ENCODE measurements around the gene TTC19. TPM values are rescaled to one million over a fixed set of nuclear protein-coding genes. Genes with fewer than 3 reads are reported as not detected.

Gene TTC19
- total RNA-seq, 1 experiment from 2014 or later = 28.4 TPM

GRCh38 chr17:16048811-16049449, 49.3 kb downstream of the TTC19 start:
- DNase-seq (ENCODE audit: low read depth, low spot score) (no peak), ATAC-seq (no peak)
- Histone ChIP-seq H3K27me3 (ENCODE audit: control insufficient read depth, insufficient read depth, low read length) (no peaks in the 10 kb centered on the region), H3K36me3 (ENCODE audit: control insufficient read depth, insufficient read depth, low read length) (peaks cover 13% of the 10 kb centered on the region), H3K4me1 (ENCODE audit: control insufficient read depth, insufficient read depth, low read length) (no peaks in the 10 kb centered on the region), H3K9me3 (ENCODE audit: control insufficient read depth, insufficient read depth, low read depth, low read length) (no peaks in the 10 kb centered on the region), H3K4me3 (ENCODE audit: low read depth in 2 of 2, low read length in 2 of 2) (no peak overlapping the region), H3K27ac (ENCODE audit: low read length) (no peak overlapping the region)
- TF ChIP-seq CTCF (IDR thresholded peaks at IDR 0.05) (no peak), SIN3A (IDR thresholded peaks at IDR 0.05; ENCODE audit: borderline replicate concordance, insufficient read depth, low read depth, low read length) (no peak), TCF7L2 (IDR thresholded peaks at IDR 0.05; ENCODE audit: low read depth, low read length) (no peak), POLR2AphosphoS5 (IDR thresholded peaks at IDR 0.05; ENCODE audit: low read depth, low read length) (no peak), REST (IDR thresholded peaks at IDR 0.05; ENCODE audit: insufficient read depth in 1 of 2, low read depth in 2 of 2, low read length in 1 of 2) (no peak)
- intact Hi-C loops (cut with micrococcal nuclease; ENCODE audit: unreplicated experiment) (no loop called here), in situ Hi-C loops (cut with HindIII; ENCODE audit: low pct_unique_long_range_greater_than_20kb, low sequenced_read_pairs) (no loop called here)
- no TSS peak for BruUV-seq (replicated peaks)
- ChIA-PET POLR2A (no interaction called here), CTCF (no interaction called here)

- intact Hi-C loops (cut with micrococcal nuclease; ENCODE audit: unreplicated experiment) = no loop called here
- Histone ChIP-seq H3K27ac (ENCODE audit: low read length) (no peak overlapping the region), H3K9me3 (ENCODE audit: control insufficient read depth, insufficient read depth, low read depth, low read length) (no peaks in the 10 kb centered on the region), H3K36me3 (ENCODE audit: control insufficient read depth, insufficient read depth, low read length) (peaks cover 9% of the 10 kb centered on the region), H3K4me1 (ENCODE audit: control insufficient read depth, insufficient read depth, low read length) (no peaks in the 10 kb centered on the region), H3K27me3 (ENCODE audit: control insufficient read depth, insufficient read depth, low read length) (no peaks in the 10 kb centered on the region), H3K4me3 (ENCODE audit: low read depth in 2 of 2, low read length in 2 of 2) (no peak overlapping the region)
- TF ChIP-seq POLR2AphosphoS5 (IDR thresholded peaks at IDR 0.05; ENCODE audit: low read depth, low read length) (no peak), REST (IDR thresholded peaks at IDR 0.05; ENCODE audit: insufficient read depth in 1 of 2, low read depth in 2 of 2, low read length in 1 of 2) (no peak), SIN3A (IDR thresholded peaks at IDR 0.05; ENCODE audit: borderline replicate concordance, insufficient read depth, low read depth, low read length) (no peak), TCF7L2 (IDR thresholded peaks at IDR 0.05; ENCODE audit: low read depth, low read length) (no peak), CTCF (IDR thresholded peaks at IDR 0.05) (no peak)
- no peak for DNase-seq (ENCODE audit: low read depth, low spot score)
- BruUV-seq (replicated peaks) = no TSS peak
- ChIA-PET CTCF (no interaction called here), POLR2A (no interaction called here)
- ATAC-seq = no peak
- in situ Hi-C loops (cut with HindIII; ENCODE audit: low pct_unique_long_range_greater_than_20kb, low sequenced_read_pairs) = no loop called here
Measured at GRCh38 chr17:16050844-16051243, 51.2 kb downstream of the TTC19 start.

All from Panc1 (cell line).